Neural crest cell (in vitro differentiated cells): ENCODE measurements around the gene RHBDL1. TPM values are rescaled to one million over a fixed set of nuclear protein-coding genes. Genes with fewer than 3 reads are reported as not detected.

Experiments
- DNase-seq: peaks from one replicate; pipeline ENCODE4 v3.0.0; 2021; ENCODE audit warnings: low read depth, mixed read lengths, low spot score
- H3K27ac Mint-ChIP-seq: one replicate; pipeline ENCODE4 v1.8.0; 2021; ENCODE audit warnings: mild to moderate bottlenecking, mixed read lengths; ENCODE audit not compliant: unreplicated experiment
- H3K27me3 Mint-ChIP-seq: 2 replicates; pipeline ENCODE4 v1.8.0; 2021; ENCODE audit warnings: low read depth, mild to moderate bottlenecking, mixed read lengths
- H3K36me3 Mint-ChIP-seq: 2 replicates; pipeline ENCODE4 v1.8.0; 2021; ENCODE audit warnings: low read depth, mild to moderate bottlenecking, mixed read lengths
- H3K4me1 Mint-ChIP-seq: 2 replicates; pipeline ENCODE4 v1.8.0; 2021; ENCODE audit warnings: mixed read lengths
- H3K4me3 Mint-ChIP-seq: one replicate; pipeline ENCODE4 v1.8.0; 2021; ENCODE audit warnings: mild to moderate bottlenecking, mixed read lengths
- H3K9me3 Mint-ChIP-seq: 2 replicates; pipeline ENCODE4 v1.8.0; 2021; ENCODE audit warnings: mixed read lengths
- CTCF ChIP-seq: fragments of 200-600 bp; sonication (generic); conservative IDR thresholded peaks from 2 replicates; pipeline ENCODE4 v1.5.0; 2021; ENCODE audit warnings: antibody characterized with exemption, mild to moderate bottlenecking
- total RNA-seq: library from RNA; stranded (reverse); gene quantifications from 2 replicates; pipeline ENCODE4 v1.2.1, GENCODE V29; 2021

Gene RHBDL1
- total RNA-seq, 1 donor from 2014 or later, result 3.1 TPM

GRCh38 chr16:661184-661821 lies 14.2 kb upstream of the RHBDL1 start:
- H3K4me1 Mint-ChIP-seq, result peaks cover 6% of the 10 kb centered on the region
- no peaks in the 10 kb centered on the region for H3K36me3 Mint-ChIP-seq
- TF ChIP-seq CTCF, result no peak
- H3K9me3 Mint-ChIP-seq, result no peaks in the 10 kb centered on the region
- H3K27ac Mint-ChIP-seq, result peak overlapping the region; percentile 19
- H3K27me3 Mint-ChIP-seq, result no peaks in the 10 kb centered on the region
- no peak for DNase-seq
- no peak overlapping the region for H3K4me3 Mint-ChIP-seq

GRCh38 chr16:662095-662494 lies 13.4 kb upstream of the RHBDL1 start:
- no peaks in the 10 kb centered on the region for H3K36me3 Mint-ChIP-seq
- H3K27ac Mint-ChIP-seq, result no peak overlapping the region
- H3K27me3 Mint-ChIP-seq, result no peaks in the 10 kb centered on the region
- H3K4me3 Mint-ChIP-seq, result no peak overlapping the region
- H3K4me1 Mint-ChIP-seq, result peaks cover 6% of the 10 kb centered on the region
- H3K9me3 Mint-ChIP-seq, result no peaks in the 10 kb centered on the region
- no peak for DNase-seq
- no peak for TF ChIP-seq CTCF

- no peak for DNase-seq
- Mint-ChIP-seq H3K4me1 (peaks cover 7% of the 10 kb centered on the region), H3K27ac (no peak overlapping the region), H3K36me3 (no peaks in the 10 kb centered on the region), H3K27me3 (no peaks in the 10 kb centered on the region), H3K9me3 (no peaks in the 10 kb centered on the region), H3K4me3 (no peak overlapping the region)
- no peak for TF ChIP-seq CTCF
Measured at GRCh38 chr16:662597-662996, 12.9 kb upstream of the RHBDL1 start.

GRCh38 chr16:666572-666971 lies 8.9 kb upstream of the RHBDL1 start:
- no peaks in the 10 kb centered on the region for H3K9me3 Mint-ChIP-seq
- no peak for TF ChIP-seq CTCF
- H3K4me3 Mint-ChIP-seq, result no peak overlapping the region
- H3K4me1 Mint-ChIP-seq, result peaks cover 4% of the 10 kb centered on the region
- H3K36me3 Mint-ChIP-seq, result no peaks in the 10 kb centered on the region
- no peaks in the 10 kb centered on the region for H3K27me3 Mint-ChIP-seq
- DNase-seq, result no peak
- no peak overlapping the region for H3K27ac Mint-ChIP-seq

GRCh38 chr16:667113-667779 lies 8.2 kb upstream of the RHBDL1 start:
- H3K4me1 Mint-ChIP-seq, result peaks cover 4% of the 10 kb centered on the region
- TF ChIP-seq CTCF, result no peak
- no peaks in the 10 kb centered on the region for H3K9me3 Mint-ChIP-seq
- H3K4me3 Mint-ChIP-seq, result peak overlapping the region; percentile 54
- H3K27me3 Mint-ChIP-seq, result no peaks in the 10 kb centered on the region
- no peaks in the 10 kb centered on the region for H3K36me3 Mint-ChIP-seq
- DNase-seq, result no peak
- peak overlapping the region; percentile 95 for H3K27ac Mint-ChIP-seq
